Right lobe of liver (tissue), 6 donors: ENCODE results near the gene KIF26A. TPM values are rescaled to one million over a fixed set of nuclear protein-coding genes. Genes with fewer than 3 reads are reported as not detected.

ENCODE experiments used
- ATAC-seq, 4 donors: fragments of 200-7000 bp; cut with Tn5 transposase; one replicate each; pipeline ENCODE4 v1.9.1; 2020; ENCODE audit warnings: mild to moderate bottlenecking in 4 of 4, moderate library complexity in 4 of 4
- DNase-seq, 3 donors: peaks; one replicate each; pipeline ENCODE4 v3.0.0-alpha.2; 2020
- H3K27ac ChIP-seq, 3 donors: fragments of 200-600 bp; one replicate each; pipeline ENCODE4 v1.8.0; 2022
- H3K27me3 ChIP-seq, 2 donors: fragments of 200-600 bp; one replicate each; pipeline ENCODE4 v1.8.0; 2022
- H3K36me3 ChIP-seq, 4 donors: fragments of 200-600 bp; sonication (generic) in 1 of 4; one replicate each; pipeline versions ENCODE4 v1.5.1 to v1.8.0; 2017 to 2022; ENCODE audit warnings: control low read depth in 1 of 4
- H3K4me1 ChIP-seq, 4 donors: fragments of 200-600 bp; sonication (generic) in 1 of 4; one replicate each; pipeline versions ENCODE4 v1.5.1 to v1.8.0; 2017 to 2022; ENCODE audit warnings: control low read depth in 1 of 4
- H3K4me3 ChIP-seq, 3 donors: fragments of 200-600 bp; one replicate each; pipeline ENCODE4 v1.8.0; 2022
- H3K9me3 ChIP-seq, 4 donors: fragments of 200-600 bp; sonication (generic) in 1 of 4; one replicate each; pipeline versions ENCODE4 v1.5.1 to v1.8.0; 2017 to 2022; ENCODE audit warnings: control low read depth in 1 of 4
- POLR2A ChIP-seq: fragments of 450-650 bp; IDR thresholded peaks from one replicate; pipeline ENCODE4 v1.6.1; 2017; ENCODE audit warnings: antibody characterized with exemption, mild to moderate bottlenecking
- WGBS: methylation state at CpG from one replicate; pipeline ENCODE4 v1.1.6; 2018; ENCODE audit warnings: low coverage, low lambda C conversion rate; ENCODE audit not compliant: insufficient coverage; ENCODE audit errors: missing lambda C conversion rate; 5-methylcytosine and 5-hydroxymethylcytosine counted together
- intact Hi-C, 2 donors: fragments of 100-400 bp; cut with DNase I; formaldehyde crosslinking; loops; one replicate each; pipeline versions ENCODE4 v1.11.2 to v1.14.1; 2022
- total RNA-seq, 6 experiments: library from RNA; depleted of rRNA in 2 of 6; stranded (reverse); fragments of >200 nt in 2 of 6; fragmentation: NEBNext Ultra II Directional in 3 of 6; extraction: Animal tissue kit (Norgen Biotek cat#: 25700) in 3 of 6; gene quantifications; one replicate each; pipeline versions ENCODE4 v1.1.0 to v1.2.4, GENCODE V29; 2016 to 2023
- TF ChIP-seq, protein P1 (sequence below), 4 donors: fragments of 200-600 bp in 3 of 4; fragments of 450-650 bp in 1 of 4; IDR thresholded peaks; one replicate each; pipeline versions ENCODE4 v1.5.1 to v1.8.0; 2016 to 2022; ENCODE audit warnings: antibody characterized with exemption in 4 of 4, mild to moderate bottlenecking in 2 of 4
- donor health status: DM: no; HTN: yes; CAD: no.
- donor health status: DM: no; HTN: no; CAD: no.
- donor health status: DM: no; HTN: no; CAD: no.
- donor health status: DM: no; HTN: yes; CAD: no.
- donor health status: DM: no; HTN: yes; CAD: no.

KIF26A gene
- total RNA-seq, 6 experiments from 2014 or later = 0.79 to 1.5 (median 1.1) TPM

DNA sequence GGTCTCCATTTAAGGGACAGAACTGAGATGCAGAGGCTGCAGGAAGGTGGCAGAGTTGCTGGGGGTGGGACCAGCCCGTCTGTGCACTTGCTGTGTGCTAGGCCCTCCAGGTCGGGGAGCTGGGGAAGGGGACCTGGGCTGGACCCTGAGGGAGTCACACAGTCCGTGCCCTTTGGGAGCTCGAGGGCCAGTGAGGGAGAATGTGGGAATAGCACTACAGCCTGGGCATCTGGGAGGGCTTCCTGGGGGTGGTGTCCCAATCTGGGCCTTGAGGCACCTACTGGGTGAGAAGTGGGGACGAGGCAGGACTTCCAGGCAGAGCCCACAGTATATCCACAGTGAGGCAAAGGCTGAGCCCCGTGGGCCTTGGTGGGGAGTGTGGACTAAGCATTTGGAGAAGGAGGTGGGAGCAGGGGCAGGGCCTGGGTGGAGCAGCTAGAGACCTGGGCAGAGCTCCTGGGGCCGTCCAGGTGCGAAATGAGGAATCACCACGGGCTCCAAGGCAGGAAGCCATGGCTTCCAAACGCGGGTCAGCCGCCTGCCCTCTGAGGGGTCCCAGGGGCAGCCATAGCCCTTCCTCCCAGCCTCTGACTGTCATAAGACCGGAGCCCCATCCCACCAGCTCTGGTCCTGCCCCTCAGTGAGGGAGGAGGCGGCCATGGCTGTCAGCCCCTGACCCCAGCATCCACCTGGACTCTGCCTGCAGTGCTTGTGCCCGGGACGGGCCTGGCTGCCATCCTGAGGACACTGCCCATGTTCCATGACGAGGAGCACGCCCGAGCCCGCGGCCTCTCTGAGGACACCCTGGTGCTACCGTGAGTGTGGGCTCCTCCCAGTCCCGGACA lies 46.2 kb upstream of the KIF26A start:
- Histone ChIP-seq H3K4me3 (no peak overlapping the region), H3K36me3 (no peaks in the 10 kb centered on the region), H3K27me3 (no peaks in the 10 kb centered on the region), H3K27ac (peak overlapping the region in 1 of 3 donors; percentile 67), H3K9me3 (no peaks in the 10 kb centered on the region), H3K4me1 (peaks cover 0 to 43% (median 21%) of the 10 kb centered on the region in 4 donors)
- TF ChIP-seq POLR2A = no peak
- intact Hi-C loops = no loop called here
- DNase-seq = peak; percentile 22 to 88 (median 66)
- ATAC-seq = no peak
- WGBS = 100% methylated on average over 1 of the region's 23 CpGs

DNA sequence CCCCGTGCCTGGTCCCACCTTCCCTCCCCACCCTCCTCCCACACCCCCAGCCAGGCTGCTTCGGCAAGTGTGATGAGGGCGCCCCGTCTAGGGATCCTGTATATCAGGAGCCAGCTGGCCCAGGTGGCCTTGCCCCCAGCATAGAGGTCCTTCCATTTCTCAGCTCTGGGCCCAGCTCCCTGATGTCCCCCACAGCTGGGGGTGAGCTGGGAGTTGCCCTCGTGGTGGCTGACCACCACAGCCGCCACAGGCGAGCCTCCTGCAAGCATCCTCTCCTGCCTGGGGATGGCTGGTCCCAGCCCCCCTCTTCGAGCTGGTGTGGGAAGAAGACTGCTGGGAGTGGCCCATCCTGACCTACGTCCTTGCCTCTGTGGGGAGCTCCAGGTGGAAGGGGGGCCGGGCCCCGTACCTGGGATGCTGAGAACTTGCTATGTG lies 45.4 kb upstream of the KIF26A start:
- H3K4me1 ChIP-seq = peaks cover 0 to 36% (median 18%) of the 10 kb centered on the region in 4 donors
- no peak overlapping the region for H3K27ac ChIP-seq
- TF ChIP-seq, protein P1, sequence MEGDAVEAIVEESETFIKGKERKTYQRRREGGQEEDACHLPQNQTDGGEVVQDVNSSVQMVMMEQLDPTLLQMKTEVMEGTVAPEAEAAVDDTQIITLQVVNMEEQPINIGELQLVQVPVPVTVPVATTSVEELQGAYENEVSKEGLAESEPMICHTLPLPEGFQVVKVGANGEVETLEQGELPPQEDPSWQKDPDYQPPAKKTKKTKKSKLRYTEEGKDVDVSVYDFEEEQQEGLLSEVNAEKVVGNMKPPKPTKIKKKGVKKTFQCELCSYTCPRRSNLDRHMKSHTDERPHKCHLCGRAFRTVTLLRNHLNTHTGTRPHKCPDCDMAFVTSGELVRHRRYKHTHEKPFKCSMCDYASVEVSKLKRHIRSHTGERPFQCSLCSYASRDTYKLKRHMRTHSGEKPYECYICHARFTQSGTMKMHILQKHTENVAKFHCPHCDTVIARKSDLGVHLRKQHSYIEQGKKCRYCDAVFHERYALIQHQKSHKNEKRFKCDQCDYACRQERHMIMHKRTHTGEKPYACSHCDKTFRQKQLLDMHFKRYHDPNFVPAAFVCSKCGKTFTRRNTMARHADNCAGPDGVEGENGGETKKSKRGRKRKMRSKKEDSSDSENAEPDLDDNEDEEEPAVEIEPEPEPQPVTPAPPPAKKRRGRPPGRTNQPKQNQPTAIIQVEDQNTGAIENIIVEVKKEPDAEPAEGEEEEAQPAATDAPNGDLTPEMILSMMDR (IDR thresholded peaks at IDR 0.05) = no peak
- no peak for TF ChIP-seq POLR2A
- H3K27me3 ChIP-seq = no peaks in the 10 kb centered on the region
- DNase-seq (peak in 2 of 3 donors; percentile 19 to 54), ATAC-seq (no peak)
- 100% methylated on average over 1 of the region's 11 CpGs for WGBS
- H3K36me3 ChIP-seq = no peaks in the 10 kb centered on the region
- H3K9me3 ChIP-seq = no peaks in the 10 kb centered on the region
- H3K4me3 ChIP-seq = no peak overlapping the region
- intact Hi-C loops = no loop called here

DNA sequence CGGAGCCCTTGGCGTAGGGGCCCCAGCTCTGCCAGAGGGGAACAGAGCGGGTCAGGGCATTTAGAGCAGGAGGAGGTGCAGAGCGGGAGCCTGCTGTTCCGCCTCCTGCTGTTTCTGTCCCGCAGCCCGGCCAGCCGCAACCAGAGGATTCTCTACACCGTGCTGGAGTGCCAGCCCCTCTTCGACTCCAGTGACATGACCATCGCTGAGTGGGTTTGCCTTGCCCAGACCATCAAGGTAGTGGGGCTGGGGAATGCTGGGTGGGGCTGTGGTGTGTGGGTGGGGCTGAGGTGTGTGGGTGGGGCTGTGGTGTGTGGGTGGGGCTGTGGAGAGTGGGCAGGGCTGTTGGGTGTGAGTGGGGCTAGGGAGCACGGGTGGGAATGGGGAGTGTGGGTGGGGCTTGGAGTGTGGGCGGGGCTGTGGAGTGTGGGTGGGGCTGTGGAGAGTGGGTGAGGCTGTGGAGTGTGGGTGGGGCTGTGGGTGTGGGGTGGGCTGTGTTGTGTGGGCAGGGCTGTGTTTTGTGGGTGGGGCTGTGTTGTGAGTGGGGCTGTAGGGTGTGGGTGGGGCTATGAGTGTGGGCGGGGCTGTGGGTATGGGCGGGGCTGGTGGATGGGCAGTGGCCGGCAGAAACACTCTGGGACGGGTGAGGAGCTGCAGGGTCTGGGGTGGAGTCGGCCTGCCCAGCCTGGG lies 44.9 kb upstream of the KIF26A start:
- Histone ChIP-seq H3K27me3 (no peaks in the 10 kb centered on the region), H3K27ac (no peak overlapping the region), H3K9me3 (no peaks in the 10 kb centered on the region), H3K36me3 (no peaks in the 10 kb centered on the region), H3K4me1 (peaks cover 0 to 33% (median 16%) of the 10 kb centered on the region in 4 donors), H3K4me3 (no peak overlapping the region)
- TF ChIP-seq, protein P1 (IDR thresholded peaks at IDR 0.05) = no peak
- WGBS = 53% methylated on average over 6 of the region's 18 CpGs
- DNase-seq (peak; percentile 53 to 76 (median 56)), ATAC-seq (peak in 3 of 4 donors; percentile 52 to 68 (median 59))
- intact Hi-C loops = no loop called here

DNA sequence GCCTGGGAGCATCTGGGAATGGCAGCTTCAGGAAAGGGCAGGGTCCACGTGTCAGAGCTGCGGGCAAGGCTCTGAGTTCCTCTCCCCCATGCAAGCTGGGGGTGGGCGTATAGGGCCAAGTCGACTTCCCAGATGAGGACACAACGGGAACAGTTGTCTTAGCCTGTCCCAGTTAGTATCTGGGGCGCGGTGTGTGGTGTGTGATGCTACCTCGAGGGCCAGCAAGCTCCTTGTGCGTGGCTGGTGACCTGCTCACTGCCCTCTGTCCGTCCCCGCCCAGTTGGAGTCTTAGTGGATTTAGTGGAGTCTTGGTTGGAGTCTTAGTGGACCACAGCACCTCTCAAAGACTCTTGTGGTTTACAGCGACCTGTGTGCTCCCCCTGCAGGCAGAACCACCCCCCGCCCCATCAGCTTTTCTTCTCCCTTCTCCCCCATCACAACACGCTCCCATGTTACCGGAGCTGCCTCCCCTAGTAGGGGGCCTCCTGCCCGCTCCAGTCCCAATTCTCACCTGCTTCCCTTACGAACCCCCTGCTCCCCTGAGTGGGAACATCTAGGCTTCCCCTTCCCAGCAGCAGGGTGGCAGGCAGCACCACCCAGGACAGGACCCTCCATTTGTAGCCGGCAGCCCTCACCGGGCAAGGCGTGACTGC lies 44.2 kb upstream of the KIF26A start:
- Histone ChIP-seq H3K4me1 (peaks cover 0 to 26% (median 13%) of the 10 kb centered on the region in 4 donors), H3K4me3 (no peak overlapping the region), H3K27ac (no peak overlapping the region), H3K36me3 (peaks cover 0 to 5% (median 0%) of the 10 kb centered on the region in 4 donors), H3K27me3 (no peaks in the 10 kb centered on the region), H3K9me3 (no peaks in the 10 kb centered on the region)
- TF ChIP-seq POLR2A = no peak
- TF ChIP-seq, protein P1 (IDR thresholded peaks at IDR 0.05) = no peak
- ATAC-seq (no peak), DNase-seq (no peak)
- 63% methylated on average over 8 of the region's 20 CpGs for whole genome bisulfite sequencing
- intact Hi-C loops = no loop called here
